Measurements from ENCODE around the gene SRGAP1. TPM values are rescaled to one million over a fixed set of nuclear protein-coding genes. Genes with fewer than 3 reads are reported as not detected.
A peak's percentile ranks its signal among the peaks of the same experiment; 100 is the strongest.

The SRGAP1 gene
- total RNA-seq, 6 donors from 2014 or later, result 4.7 to 36.7 (median 14.0) TPM

- Histone ChIP-seq H3K36me3 (peaks cover 0 to 11% (median 0%) of the 10 kb centered on the region in 4 donors), H3K9me3 (no peaks in the 10 kb centered on the region), H3K27ac (peak overlapping the region in 3 of 4 donors; percentile 46 to 65 (median 61)), H3K27me3 (no peaks in the 10 kb centered on the region), H3K4me3 (no peak overlapping the region), H3K4me1 (peaks cover 12 to 28% (median 26%) of the 10 kb centered on the region in 4 donors)
- ATAC-seq (ENCODE audit: low FRiP score in 2 of 2) (no peak), DNase-seq (no peak)
- 79 to 83% methylated on average over 1 of the region's 1 CpG for WGBS, 2 donors
- TF ChIP-seq EP300 (IDR thresholded peaks at IDR 0.05) (no peak), CTCF (IDR thresholded peaks at IDR 0.05) (no peak), POLR2AphosphoS5 (IDR thresholded peaks at IDR 0.05) (no peak), POLR2A (IDR thresholded peaks at IDR 0.05) (no peak)
Observed at GRCh38 chr12:64081008-64081404, 236.5 kb downstream of the SRGAP1 start.

DNA sequence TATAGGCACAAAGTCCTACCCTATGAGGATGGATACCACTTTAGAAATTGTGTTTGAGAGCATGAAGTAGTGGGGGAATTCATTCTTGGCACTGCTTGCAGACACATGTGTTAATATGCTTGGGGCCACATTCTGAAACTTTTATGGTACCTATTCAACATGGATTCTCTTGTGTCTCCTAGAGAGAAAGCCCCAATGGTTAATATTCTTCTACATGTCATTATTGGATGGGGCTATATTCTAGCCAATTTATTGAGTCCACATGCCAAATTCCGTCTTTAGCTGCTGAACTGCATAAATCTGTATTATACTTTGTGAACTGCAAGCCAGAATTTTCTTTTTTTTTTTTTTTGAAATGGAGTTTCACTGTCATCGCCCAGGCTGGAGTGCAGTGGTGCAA, 237.6 kb downstream of the SRGAP1 start:
- WGBS, 2 donors, result 76 to 79% methylated on average over 2 of the region's 2 CpGs
- no peak for DNase-seq
- no peaks in the 10 kb centered on the region for H3K9me3 ChIP-seq

DNA sequence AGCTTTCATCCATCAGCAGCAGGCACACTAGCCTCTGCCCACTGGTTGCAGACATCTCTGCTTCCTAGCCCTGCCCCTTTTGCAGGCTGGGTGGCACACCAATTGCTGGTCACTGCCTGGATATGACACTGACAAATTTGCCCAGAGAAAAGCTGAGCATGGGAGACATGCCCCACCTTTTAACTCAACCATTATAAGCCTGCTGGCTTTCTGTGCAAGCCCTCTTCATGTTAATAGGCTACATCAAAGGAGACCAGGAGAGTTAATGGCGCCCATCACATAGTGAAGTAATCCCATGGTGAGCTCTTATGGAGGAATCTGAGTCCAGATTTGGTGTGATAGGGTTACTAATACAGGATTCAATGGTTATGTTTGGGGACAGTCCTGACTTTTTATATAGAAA, 238.4 kb downstream of the SRGAP1 start:
- Histone ChIP-seq H3K27me3 (no peaks in the 10 kb centered on the region), H3K27ac (peak overlapping the region; percentile 40 to 65 (median 55)), H3K4me1 (peaks cover 18 to 30% (median 28%) of the 10 kb centered on the region in 4 donors), H3K36me3 (peaks cover 0 to 11% (median 0%) of the 10 kb centered on the region in 4 donors), H3K9me3 (no peaks in the 10 kb centered on the region), H3K4me3 (no peak overlapping the region)
- DNase-seq, result no peak
- peak; percentile 6 to 34 for ATAC-seq (ENCODE audit: low FRiP score in 2 of 2)
- TF ChIP-seq POLR2A (IDR thresholded peaks at IDR 0.05) (no peak), EP300 (IDR thresholded peaks at IDR 0.05) (no peak), CTCF (IDR thresholded peaks at IDR 0.05) (no peak), POLR2AphosphoS5 (IDR thresholded peaks at IDR 0.05) (no peak)
- 77 to 91% methylated on average over 1 of the region's 1 CpG for WGBS, 2 donors

More for the DNA sequence above, 237.6 kb downstream of the SRGAP1 start:
- Histone ChIP-seq H3K36me3 (peaks cover 0 to 11% (median 0%) of the 10 kb centered on the region in 4 donors), H3K4me3 (no peak overlapping the region), H3K4me1 (peaks cover 12 to 28% (median 26%) of the 10 kb centered on the region in 4 donors), H3K27me3 (no peaks in the 10 kb centered on the region), H3K27ac (peak overlapping the region in 1 of 4 donors; percentile 56)
- ATAC-seq (ENCODE audit: low FRiP score in 2 of 2), result no peak
- TF ChIP-seq EP300 (IDR thresholded peaks at IDR 0.05) (no peak), POLR2AphosphoS5 (IDR thresholded peaks at IDR 0.05) (no peak), CTCF (IDR thresholded peaks at IDR 0.05) (no peak), POLR2A (IDR thresholded peaks at IDR 0.05) (no peak)

DNA sequence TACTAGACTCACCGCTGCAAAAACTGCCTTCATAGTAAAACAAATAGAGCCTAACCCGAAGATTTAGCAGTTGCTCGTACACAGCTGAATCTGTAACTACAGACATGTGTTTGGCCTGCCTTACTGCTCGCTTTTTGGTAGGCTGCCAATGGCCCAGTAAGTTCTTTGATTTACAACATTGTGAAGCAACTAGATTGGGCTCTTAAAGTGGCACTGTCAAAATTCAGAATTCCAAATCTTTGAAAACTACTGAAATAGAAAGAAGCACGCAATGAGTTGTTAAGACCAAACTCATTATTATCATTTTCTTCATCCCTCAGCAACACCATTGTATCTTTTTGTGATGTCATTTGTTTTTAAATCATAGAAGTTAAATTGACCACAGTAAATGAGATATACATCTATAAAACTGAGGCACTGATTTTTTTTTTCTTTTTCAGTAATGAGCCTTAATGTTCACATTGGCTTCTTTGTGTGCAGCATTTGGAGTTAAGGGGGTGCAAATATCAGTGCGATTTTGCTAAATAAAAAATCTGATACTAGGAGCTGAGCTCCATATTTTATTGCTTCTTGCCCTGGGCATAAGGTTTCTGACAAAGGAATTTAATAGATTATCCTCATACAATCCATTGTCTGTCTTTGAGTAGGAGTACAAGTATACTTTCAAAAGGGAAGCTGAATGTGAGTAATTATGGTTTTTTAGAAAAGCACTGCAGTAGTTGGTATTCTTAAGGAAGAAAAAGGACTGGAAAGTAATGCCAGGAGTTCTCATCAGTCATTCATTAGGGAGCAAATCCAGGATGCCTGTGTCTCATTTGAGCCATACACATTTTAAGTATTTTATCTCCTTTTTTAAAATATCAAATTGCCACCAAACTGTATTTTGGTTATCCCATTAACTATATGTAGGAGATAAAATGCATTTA, 239.0 kb downstream of the SRGAP1 start:
- 31 to 35% methylated on average over 6 of the region's 6 CpGs for WGBS, 2 donors
- peak in 1 of 2 donors; percentile 78 for DNase-seq
- H3K27me3 ChIP-seq, result no peaks in the 10 kb centered on the region

More for the DNA sequence above, 239.0 kb downstream of the SRGAP1 start:
- ATAC-seq (ENCODE audit: low FRiP score in 2 of 2), result peak; percentile 65 to 86
- peaks cover 24 to 36% (median 35%) of the 10 kb centered on the region in 4 donors for H3K4me1 ChIP-seq
- no peak for TF ChIP-seq POLR2AphosphoS5 (IDR thresholded peaks at IDR 0.05)
- no peak for TF ChIP-seq EP300 (IDR thresholded peaks at IDR 0.05)
- TF ChIP-seq POLR2A (IDR thresholded peaks at IDR 0.05), result no peak
- no peak for TF ChIP-seq CTCF (IDR thresholded peaks at IDR 0.05)
- no peaks in the 10 kb centered on the region for H3K9me3 ChIP-seq
- H3K36me3 ChIP-seq, result peaks cover 0 to 11% (median 0%) of the 10 kb centered on the region in 4 donors
- no peak overlapping the region for H3K4me3 ChIP-seq
- peak overlapping the region; percentile 40 to 65 (median 55) for H3K27ac ChIP-seq

All from upper lobe of left lung (tissue), 6 donors.